ENCODE data around the gene APLF. TPM values are rescaled to one million over a fixed set of nuclear protein-coding genes. Genes with fewer than 3 reads are reported as not detected.
"Not testable (repeated sequence)": the region's sequence is repeated elsewhere in the genome, so short reads cannot be mapped to it uniquely, and the experiment has no call there.

APLF gene
- total RNA-seq, 4 donors from 2014 or later: 2.3 to 4.8 (median 3.5) TPM

DNA sequence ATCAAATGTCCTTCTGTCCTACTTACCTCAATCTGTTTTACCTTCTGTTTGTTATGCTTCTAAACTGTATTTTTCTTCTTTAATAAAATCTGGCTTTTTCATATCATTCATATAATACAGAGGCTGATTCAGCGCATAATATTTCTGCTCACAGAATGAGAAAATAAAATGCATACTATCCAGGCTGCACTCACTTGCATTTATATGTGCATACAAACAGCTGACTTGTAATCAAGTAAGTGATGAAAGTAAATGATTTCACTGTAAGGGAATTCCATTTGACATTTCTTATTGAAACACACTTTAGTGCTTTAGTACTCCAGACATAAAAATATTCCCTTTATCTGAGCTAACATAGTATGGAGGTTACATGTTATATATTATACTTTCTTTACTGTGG is 100.7 kb downstream of the APLF start:
- in situ Hi-C loops (cut with MboI; ENCODE audit: low sequenced_read_pairs in 4 of 4): no loop called here
- no peaks in the 10 kb centered on the region for H3K36me3 ChIP-seq
- no peaks in the 10 kb centered on the region for H3K27me3 ChIP-seq
- no peak for DNase-seq
- intact Hi-C loops (cut with DNase I; ENCODE audit: low total_unique reads): no loop called here
- H3K4me1 ChIP-seq: no peaks in the 10 kb centered on the region
- no peak overlapping the region for H3K4me3 ChIP-seq
- no peak for ATAC-seq
- TF ChIP-seq, protein P1, sequence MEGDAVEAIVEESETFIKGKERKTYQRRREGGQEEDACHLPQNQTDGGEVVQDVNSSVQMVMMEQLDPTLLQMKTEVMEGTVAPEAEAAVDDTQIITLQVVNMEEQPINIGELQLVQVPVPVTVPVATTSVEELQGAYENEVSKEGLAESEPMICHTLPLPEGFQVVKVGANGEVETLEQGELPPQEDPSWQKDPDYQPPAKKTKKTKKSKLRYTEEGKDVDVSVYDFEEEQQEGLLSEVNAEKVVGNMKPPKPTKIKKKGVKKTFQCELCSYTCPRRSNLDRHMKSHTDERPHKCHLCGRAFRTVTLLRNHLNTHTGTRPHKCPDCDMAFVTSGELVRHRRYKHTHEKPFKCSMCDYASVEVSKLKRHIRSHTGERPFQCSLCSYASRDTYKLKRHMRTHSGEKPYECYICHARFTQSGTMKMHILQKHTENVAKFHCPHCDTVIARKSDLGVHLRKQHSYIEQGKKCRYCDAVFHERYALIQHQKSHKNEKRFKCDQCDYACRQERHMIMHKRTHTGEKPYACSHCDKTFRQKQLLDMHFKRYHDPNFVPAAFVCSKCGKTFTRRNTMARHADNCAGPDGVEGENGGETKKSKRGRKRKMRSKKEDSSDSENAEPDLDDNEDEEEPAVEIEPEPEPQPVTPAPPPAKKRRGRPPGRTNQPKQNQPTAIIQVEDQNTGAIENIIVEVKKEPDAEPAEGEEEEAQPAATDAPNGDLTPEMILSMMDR (IDR thresholded peaks at IDR 0.05 in 4 of 5, conservative IDR thresholded peaks at IDR 0.05 in 1 of 5): no peak
- no peaks in the 10 kb centered on the region for H3K9me3 ChIP-seq
- H3K27ac ChIP-seq: no peak overlapping the region

- no peak overlapping the region for H3K27ac ChIP-seq
- intact Hi-C loops (cut with DNase I; ENCODE audit: low total_unique reads): no loop called here
- H3K36me3 ChIP-seq: no peaks in the 10 kb centered on the region
- in situ Hi-C loops (cut with MboI; ENCODE audit: low sequenced_read_pairs in 4 of 4): no loop called here
- no peak overlapping the region for H3K4me3 ChIP-seq
- DNase-seq: no peak
- no peaks in the 10 kb centered on the region for H3K9me3 ChIP-seq
- ATAC-seq: no peak
- no peaks in the 10 kb centered on the region for H3K4me1 ChIP-seq
- H3K27me3 ChIP-seq: no peaks in the 10 kb centered on the region
- TF ChIP-seq POLR2A (IDR thresholded peaks at IDR 0.05): no peak
- TF ChIP-seq, protein P1 (IDR thresholded peaks at IDR 0.05 in 4 of 5, conservative IDR thresholded peaks at IDR 0.05 in 1 of 5): no peak
Observed at GRCh38 chr2:68569604-68570003, 102.2 kb downstream of the APLF start.

- DNase-seq; intact Hi-C loops (cut with DNase I; ENCODE audit: low total_unique reads); H3K27me3 ChIP-seq: not testable (repeated sequence)
Observed at GRCh38 chr2:68570434-68570833, 103.0 kb downstream of the APLF start.

DNA sequence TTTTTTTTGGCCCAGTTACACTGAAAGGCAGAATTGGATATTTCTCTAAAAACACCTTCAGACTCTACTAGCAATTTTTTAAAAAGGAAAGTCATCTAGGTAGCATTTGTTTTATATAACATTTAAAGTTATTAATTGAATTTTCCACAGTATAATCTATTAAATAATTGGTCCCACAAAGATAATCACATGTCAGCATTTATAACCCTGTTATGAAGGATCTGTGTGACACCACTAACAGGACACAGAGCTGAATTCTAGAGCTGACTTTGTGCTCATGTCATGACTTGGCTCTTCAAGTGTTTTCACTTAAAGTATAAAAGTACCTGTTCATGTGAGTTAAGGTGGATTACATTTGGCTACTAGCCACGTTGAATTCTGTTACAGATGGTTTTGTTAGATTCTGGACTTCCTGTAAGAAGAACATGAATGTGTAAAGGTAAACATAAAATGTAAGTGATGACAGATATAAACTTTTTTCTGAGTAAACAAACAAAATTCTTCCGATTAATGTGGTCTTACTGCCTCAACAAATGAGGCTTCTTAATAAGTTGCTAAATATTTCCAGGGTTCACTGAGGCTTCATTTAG is 106.9 kb downstream of the APLF start:
- Histone ChIP-seq H3K27me3 (no peaks in the 10 kb centered on the region), H3K36me3 (no peaks in the 10 kb centered on the region), H3K9me3 (no peaks in the 10 kb centered on the region), H3K27ac (no peak overlapping the region), H3K4me1 (no peaks in the 10 kb centered on the region), H3K4me3 (no peak overlapping the region)
- TF ChIP-seq, protein P1 (IDR thresholded peaks at IDR 0.05 in 4 of 5, conservative IDR thresholded peaks at IDR 0.05 in 1 of 5): no peak
- TF ChIP-seq POLR2A (IDR thresholded peaks at IDR 0.05): no peak
- intact Hi-C loops (cut with DNase I; ENCODE audit: low total_unique reads) (no loop called here), in situ Hi-C loops (cut with MboI; ENCODE audit: low sequenced_read_pairs in 4 of 4) (no loop called here)
- DNase-seq (no peak), ATAC-seq (no peak)

More at GRCh38 chr2:68570434-68570833, 103.0 kb downstream of the APLF start:
- in situ Hi-C loops (cut with MboI; ENCODE audit: low sequenced_read_pairs in 4 of 4); H3K36me3 ChIP-seq; ATAC-seq; H3K4me1 ChIP-seq; H3K27ac ChIP-seq; H3K9me3 ChIP-seq; H3K4me3 ChIP-seq: not testable (repeated sequence)

- intact Hi-C loops (cut with DNase I; ENCODE audit: low total_unique reads): no loop called here
- no peak overlapping the region for H3K4me3 ChIP-seq
- ATAC-seq: no peak
- DNase-seq: no peak
- H3K4me1 ChIP-seq: no peaks in the 10 kb centered on the region
- in situ Hi-C loops (cut with MboI; ENCODE audit: low sequenced_read_pairs in 4 of 4): no loop called here
- no peak overlapping the region for H3K27ac ChIP-seq
- TF ChIP-seq, protein P1 (IDR thresholded peaks at IDR 0.05 in 4 of 5, conservative IDR thresholded peaks at IDR 0.05 in 1 of 5): no peak
- H3K9me3 ChIP-seq: no peaks in the 10 kb centered on the region
- no peaks in the 10 kb centered on the region for H3K36me3 ChIP-seq
- H3K27me3 ChIP-seq: no peaks in the 10 kb centered on the region
Observed at GRCh38 chr2:68577183-68577582, 109.8 kb downstream of the APLF start.

Measured in gastrocnemius medialis (tissue), 4 donors.